Common myeloid progenitor, CD34-positive (primary cell): ENCODE measurements around the gene FREM2.

ENCODE experiments used
- CTCF ChIA-PET: fragments of 350-600 bp; sonication (Branson Sonifier 250); formaldehyde crosslinking; loops from one replicate; lab custom pipeline; 2021; ENCODE audit warnings: antibody characterized with exemption; lab: Charles Lee
- POLR2A ChIA-PET: fragments of 350-600 bp; sonication (Branson Sonifier 250); formaldehyde crosslinking; loops from one replicate; lab custom pipeline; 2021; ENCODE audit warnings: antibody characterized with exemption; lab: Charles Lee
- DNase-seq, 3 donors: peaks; one replicate each; pipeline versions ENCODE4 v3.0.0 to v3.0.0-alpha.2; 2013
- H3K27ac ChIP-seq, 2 experiments: 1 replicate in 1 of 2; 2 replicates in 1 of 2; pipeline ENCODE4 v1.7.0; 2013; ENCODE audit warnings: inconsistent platforms in 2 of 2, low read length in 2 of 2, mild to moderate bottlenecking in 2 of 2, low read depth in 1 of 2, moderate library complexity in 1 of 2; ENCODE audit not compliant: severe bottlenecking in 2 of 2, insufficient read depth in 1 of 2, poor library complexity in 1 of 2
- H3K27me3 ChIP-seq, 5 experiments: replicated peaks in 2 of 5; 1 replicate in 3 of 5; 2 replicates in 2 of 5; pipeline versions ENCODE4 v1.6.1 to v1.7.0; 2013; ENCODE audit warnings: low read length in 4 of 5, mild to moderate bottlenecking in 2 of 5, moderate library complexity in 2 of 5, inconsistent platforms in 1 of 5; ENCODE audit not compliant: insufficient read depth in 5 of 5, control insufficient read depth in 4 of 5
- H3K36me3 ChIP-seq, 4 experiments: 1 replicate in 2 of 4; 2 replicates in 2 of 4; pipeline versions ENCODE4 v1.6.1 to v1.7.0; 2013; ENCODE audit warnings: low read length in 3 of 4, control low read depth in 1 of 4, mild to moderate bottlenecking in 1 of 4; ENCODE audit not compliant: control insufficient read depth in 4 of 4, insufficient read depth in 4 of 4
- H3K4me1 ChIP-seq, 4 experiments: 1 replicate in 3 of 4; 2 replicates in 1 of 4; pipeline versions ENCODE4 v1.6.1 to v1.7.1; 2013; ENCODE audit warnings: low read length in 3 of 4, mild to moderate bottlenecking in 3 of 4, control low read depth in 1 of 4, inconsistent platforms in 1 of 4, moderate library complexity in 1 of 4; ENCODE audit not compliant: control insufficient read depth in 4 of 4, insufficient read depth in 4 of 4; ENCODE audit errors: control extremely low read depth in 1 of 4
- H3K4me3 ChIP-seq, 7 experiments: 1 replicate in 4 of 7; 2 replicates in 3 of 7; pipeline versions ENCODE4 v1.5.1 to v1.7.0; 2013; ENCODE audit warnings: mild to moderate bottlenecking in 7 of 7, low read length in 6 of 7, moderate library complexity in 6 of 7, inconsistent platforms in 2 of 7, low read depth in 2 of 7, control low read depth in 1 of 7; ENCODE audit not compliant: insufficient read depth in 4 of 7, control insufficient read depth in 1 of 7; ENCODE audit errors: extremely low read depth in 1 of 7
- H3K9me3 ChIP-seq, 5 experiments: 1 replicate in 4 of 5; 2 replicates in 1 of 5; pipeline versions ENCODE4 v1.6.1 to v1.7.1; 2013; ENCODE audit warnings: low read length in 4 of 5, mild to moderate bottlenecking in 2 of 5, inconsistent platforms in 1 of 5, low read depth in 1 of 5, moderate library complexity in 1 of 5; ENCODE audit not compliant: control insufficient read depth in 4 of 5, insufficient read depth in 2 of 5; ENCODE audit errors: control extremely low read depth in 1 of 5
- WGBS: methylation state at CpG from one replicate; pipeline ENCODE4 v1.1.5; 2013; ENCODE audit not compliant: insufficient coverage; 5-methylcytosine and 5-hydroxymethylcytosine counted together

FREM2 gene

DNA sequence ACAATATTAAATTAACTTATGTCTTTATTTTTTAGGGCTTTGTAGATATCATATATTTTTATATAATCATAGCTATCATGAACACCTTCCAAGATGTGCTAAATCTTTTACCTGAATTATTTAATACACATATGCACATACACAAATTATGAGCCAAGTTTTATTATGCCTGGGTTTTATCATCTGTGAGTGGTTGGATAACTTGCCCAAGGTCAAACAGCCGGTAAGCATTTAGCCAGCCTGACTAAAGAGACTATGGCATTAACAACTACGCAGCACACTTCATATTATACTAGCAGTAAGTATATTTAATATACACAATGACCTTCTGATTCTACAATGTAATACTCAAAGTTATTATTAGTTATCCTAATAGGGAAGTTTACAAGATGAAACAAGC lies 132.7 kb downstream of the FREM2 start:
- Histone ChIP-seq H3K4me3 (no peak overlapping the region), H3K4me1 (no peaks in the 10 kb centered on the region), H3K36me3 (no peaks in the 10 kb centered on the region), H3K27ac (no peak overlapping the region), H3K27me3 (no peaks in the 10 kb centered on the region), H3K9me3 (peaks cover 0 to 1% (median 0%) of the 10 kb centered on the region in 5 experiments)
- DNase-seq = no peak
- ChIA-PET CTCF (no interaction called here), POLR2A (no interaction called here)
- no CpG with 5 or more reads among the region's 2 CpGs for WGBS

- ChIA-PET POLR2A (no interaction called here), CTCF (no interaction called here)
- no peaks in the 10 kb centered on the region for H3K36me3 ChIP-seq
Observed at GRCh38 chr13:38821770-38822551, 135.1 kb downstream of the FREM2 start.

DNA sequence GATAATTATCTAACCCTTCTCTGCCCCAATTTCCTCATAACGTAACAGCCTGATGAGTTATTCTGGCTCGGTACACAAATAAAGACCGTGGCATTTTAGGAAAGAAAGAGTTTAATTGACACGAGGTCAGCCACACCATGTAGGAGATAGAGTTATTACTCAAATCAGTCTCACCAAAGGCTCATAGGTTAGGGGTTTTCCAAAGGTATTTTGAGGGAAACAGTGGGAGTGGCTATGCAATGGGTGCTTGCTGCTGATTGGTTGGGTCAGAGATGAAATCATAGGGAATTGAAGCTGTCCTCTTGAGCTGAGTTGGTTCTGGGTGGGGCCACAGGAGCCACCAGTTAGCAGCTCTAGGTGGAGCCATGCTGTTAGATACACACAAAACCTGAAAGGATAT lies 137.5 kb downstream of the FREM2 start:
- H3K27me3 ChIP-seq = no peaks in the 10 kb centered on the region
- peaks cover 0 to 1% (median 0%) of the 10 kb centered on the region in 5 experiments for H3K9me3 ChIP-seq
- ChIA-PET POLR2A (no interaction called here), CTCF (no interaction called here)
- no peak overlapping the region for H3K27ac ChIP-seq
- WGBS = 100% methylated on average over 2 of the region's 4 CpGs
- no peaks in the 10 kb centered on the region for H3K36me3 ChIP-seq
- no peak for DNase-seq
- H3K4me3 ChIP-seq = no peak overlapping the region
- H3K4me1 ChIP-seq = no peaks in the 10 kb centered on the region

More at GRCh38 chr13:38821770-38822551, 135.1 kb downstream of the FREM2 start:
- H3K4me1 ChIP-seq = no peaks in the 10 kb centered on the region
- H3K4me3 ChIP-seq = no peak overlapping the region
- WGBS = 95% methylated on average over 7 of the region's 8 CpGs
- no peak overlapping the region for H3K27ac ChIP-seq
- H3K27me3 ChIP-seq = no peaks in the 10 kb centered on the region
- no peak for DNase-seq
- H3K9me3 ChIP-seq = peaks cover 0 to 1% (median 0%) of the 10 kb centered on the region in 5 experiments

GRCh38 chr13:38826182-38826813 lies 139.4 kb downstream of the FREM2 start:
- DNase-seq = no peak
- H3K4me3 ChIP-seq = no peak overlapping the region
- POLR2A ChIA-PET = no interaction called here
- H3K27ac ChIP-seq = no peak overlapping the region
- 83% methylated on average over 10 of the region's 11 CpGs for WGBS
- H3K27me3 ChIP-seq = no peaks in the 10 kb centered on the region
- no peaks in the 10 kb centered on the region for H3K4me1 ChIP-seq
- CTCF ChIA-PET = no interaction called here
- no peaks in the 10 kb centered on the region for H3K36me3 ChIP-seq
- H3K9me3 ChIP-seq = no peaks in the 10 kb centered on the region

GRCh38 chr13:38830442-38831045 lies 143.7 kb downstream of the FREM2 start:
- H3K4me3 ChIP-seq = no peak overlapping the region
- POLR2A ChIA-PET = no interaction called here
- no peak for DNase-seq
- H3K36me3 ChIP-seq = no peaks in the 10 kb centered on the region
- CTCF ChIA-PET = no interaction called here
- H3K27ac ChIP-seq = no peak overlapping the region
- H3K27me3 ChIP-seq = no peaks in the 10 kb centered on the region
- WGBS = 90% methylated on average over 5 of the region's 8 CpGs
- no peaks in the 10 kb centered on the region for H3K9me3 ChIP-seq
- no peaks in the 10 kb centered on the region for H3K4me1 ChIP-seq

DNA sequence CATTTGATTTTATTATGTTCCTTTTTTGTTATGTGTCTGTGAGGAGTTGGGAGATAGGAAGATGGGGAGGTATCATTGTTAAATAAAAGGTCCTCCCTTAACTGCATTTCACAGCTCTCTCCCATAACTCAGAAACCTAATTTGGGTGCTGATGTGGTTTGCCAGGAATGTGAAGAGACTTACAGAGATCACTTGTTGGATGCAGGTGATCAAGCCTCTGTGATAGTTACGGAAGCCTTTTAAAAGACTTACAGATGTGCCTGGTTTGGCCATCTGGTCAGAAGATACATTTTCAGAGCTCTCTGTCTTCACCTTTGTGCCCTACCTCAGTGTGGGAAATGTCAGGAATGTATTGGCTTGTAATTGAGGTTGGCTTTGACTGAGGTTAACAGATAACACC lies 157.7 kb downstream of the FREM2 start:
- Histone ChIP-seq H3K27me3 (no peaks in the 10 kb centered on the region), H3K4me3 (no peak overlapping the region), H3K9me3 (peaks cover 0 to 4% (median 0%) of the 10 kb centered on the region in 5 experiments), H3K4me1 (no peaks in the 10 kb centered on the region), H3K27ac (no peak overlapping the region), H3K36me3 (no peaks in the 10 kb centered on the region)
- ChIA-PET POLR2A (no interaction called here), CTCF (no interaction called here)
- DNase-seq = no peak
- 100% methylated on average over 1 of the region's 1 CpG for WGBS

GRCh38 chr13:38848360-38848759 lies 161.5 kb downstream of the FREM2 start:
- Histone ChIP-seq H3K36me3 (no peaks in the 10 kb centered on the region), H3K27me3 (no peaks in the 10 kb centered on the region), H3K27ac (no peak overlapping the region), H3K4me1 (no peaks in the 10 kb centered on the region), H3K4me3 (no peak overlapping the region), H3K9me3 (no peaks in the 10 kb centered on the region)
- ChIA-PET POLR2A (no interaction called here), CTCF (no interaction called here)
- DNase-seq = no peak
- WGBS = 100% methylated on average over 3 of the region's 7 CpGs
